GM13977 (cell line): ENCODE data around the gene MFAP3.
A peak's percentile ranks its signal among the peaks of the same experiment; 100 is the strongest.

Experiments used
- DNase-seq: peaks from one replicate; pipeline ENCODE4 v3.0.0; 2012; ENCODE audit warnings: low spot score
- CTCF ChIP-seq: IDR thresholded peaks from 2 replicates; pipeline ENCODE4 v1.5.1; 2012; ENCODE audit warnings: mild to moderate bottlenecking, control low read depth; ENCODE audit not compliant: insufficient read depth; ENCODE audit errors: extremely low read depth, missing control alignments
- in situ Hi-C: fragments of 300-500 bp; cut with MboI; formaldehyde crosslinking; loops from one replicate; pipeline ENCODE4 v1.12.0; 2022; ENCODE audit warnings: low sequenced_read_pairs, low pct_unique_long_range_greater_than_20kb, mixed read lengths, inconsistent platforms; ENCODE audit not compliant: unreplicated experiment

MFAP3 gene

GRCh38 chr5:154072414-154073171 is 33.8 kb downstream of the MFAP3 start:
- in situ Hi-C loops: no loop called here
- peak; percentile 72 for DNase-seq
- TF ChIP-seq CTCF: peak; percentile 93

GRCh38 chr5:154076240-154076922 is 37.6 kb downstream of the MFAP3 start:
- in situ Hi-C loops: no loop called here
- no peak for TF ChIP-seq CTCF
- no peak for DNase-seq

DNA sequence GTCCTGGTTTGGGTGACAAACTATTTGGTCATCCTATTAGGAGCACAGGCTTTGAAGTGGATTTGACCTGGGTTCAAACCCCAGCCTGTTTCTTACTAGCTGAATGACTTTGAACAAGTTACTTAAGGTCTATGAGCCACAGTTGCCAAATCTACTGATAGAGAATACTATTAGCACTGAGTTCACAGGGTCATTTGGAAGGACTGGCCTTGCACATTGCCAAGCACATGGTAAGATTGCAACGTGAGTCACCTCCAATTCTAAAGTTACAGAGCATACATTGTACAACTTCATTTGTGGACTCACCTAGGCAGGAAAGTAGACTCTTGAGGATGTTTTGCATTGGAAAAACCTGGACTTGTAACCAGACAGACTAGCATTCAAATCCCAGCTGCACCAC is 38.9 kb downstream of the MFAP3 start:
- in situ Hi-C loops: no loop called here
- no peak for TF ChIP-seq CTCF
- DNase-seq: no peak

GRCh38 chr5:154078272-154078671 is 39.5 kb downstream of the MFAP3 start:
- no peak for TF ChIP-seq CTCF
- in situ Hi-C loops: no loop called here
- DNase-seq: no peak

- in situ Hi-C loops: loop anchor here (10.0 kb wide), 1 partner anchor 94 kb away; no protein-coding TSS in a partner anchor
- no peak for TF ChIP-seq CTCF
- DNase-seq: no peak
Observed at GRCh38 chr5:154081246-154081645, 42.5 kb downstream of the MFAP3 start.

DNA sequence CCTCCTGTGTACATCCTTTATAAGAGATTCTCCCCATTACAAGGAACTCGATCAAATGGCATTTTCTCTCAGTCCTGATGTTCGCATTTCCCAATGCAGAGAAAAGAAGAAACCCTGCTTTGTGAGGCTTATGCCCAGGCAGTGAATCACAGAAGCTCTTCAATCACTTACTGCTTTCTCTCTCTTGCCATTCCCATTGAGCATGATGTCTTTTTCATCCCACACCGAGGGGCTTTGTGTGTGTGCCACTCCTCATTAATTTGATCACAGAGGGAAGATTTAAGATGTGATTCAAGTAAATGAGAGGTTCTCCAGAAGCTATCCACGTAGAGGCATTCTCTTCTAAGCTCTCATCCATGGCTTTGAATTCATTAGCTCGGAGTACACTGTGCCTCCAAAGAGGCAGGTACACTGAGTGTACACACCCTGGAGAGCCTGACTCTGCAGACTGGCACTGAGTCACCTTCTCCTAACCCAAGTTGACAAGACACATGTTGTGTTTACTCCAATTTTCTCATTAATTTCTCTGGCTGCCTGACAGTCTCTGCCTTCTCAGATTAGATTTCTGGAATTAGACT is 45.4 kb downstream of the MFAP3 start:
- TF ChIP-seq CTCF: no peak
- DNase-seq: no peak
- in situ Hi-C loops: loop anchor here (10.0 kb wide), 1 partner anchor 91 kb away; no protein-coding TSS in a partner anchor
